ENCODE measurements around the gene SLCO2A1.
"Not testable (repeated sequence)": the region's sequence is repeated elsewhere in the genome, so short reads cannot be mapped to it uniquely, and the experiment has no call there.

Gene SLCO2A1

DNA sequence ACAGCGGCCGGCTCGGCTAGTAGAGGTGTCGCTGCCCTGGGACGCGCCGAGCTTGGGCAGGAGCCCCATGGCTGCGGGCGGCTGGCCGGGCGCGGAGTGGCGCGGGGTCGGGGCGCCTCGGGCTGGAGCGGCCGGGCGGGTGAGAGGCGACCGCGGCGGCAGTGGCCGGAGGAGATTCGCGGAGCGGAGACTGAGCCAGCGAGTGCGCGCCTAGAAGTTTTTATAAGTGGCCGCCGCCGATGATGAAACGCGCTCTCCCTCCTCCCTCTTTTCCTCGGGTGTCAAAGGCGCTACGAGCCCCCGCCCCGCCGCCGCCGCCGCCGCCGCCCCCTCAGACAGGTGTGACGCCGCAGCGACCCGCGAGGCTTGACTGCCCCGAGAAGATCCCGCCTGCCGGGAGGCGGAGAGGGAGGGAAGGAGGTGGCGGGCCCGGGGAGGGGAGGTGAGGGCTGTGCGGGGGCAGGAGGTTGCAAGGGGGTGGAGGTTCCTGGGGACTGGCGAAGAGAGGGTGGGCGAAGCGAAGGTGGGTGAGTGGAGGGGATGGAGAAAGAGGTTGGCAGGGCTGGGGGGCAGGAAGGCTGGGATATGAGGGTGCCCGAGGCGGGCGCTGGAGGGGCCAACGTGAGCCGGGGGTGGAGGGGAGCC, at the start of gene SLCO2A1:
SLCO2A1 (minus strand) TSS at position 192 of the 645 bp plus-strand sequence; CDS start at position 69, 123 bp downstream.
- DNase-seq (ENCODE audit: low read depth): peak; percentile 5

DNA sequence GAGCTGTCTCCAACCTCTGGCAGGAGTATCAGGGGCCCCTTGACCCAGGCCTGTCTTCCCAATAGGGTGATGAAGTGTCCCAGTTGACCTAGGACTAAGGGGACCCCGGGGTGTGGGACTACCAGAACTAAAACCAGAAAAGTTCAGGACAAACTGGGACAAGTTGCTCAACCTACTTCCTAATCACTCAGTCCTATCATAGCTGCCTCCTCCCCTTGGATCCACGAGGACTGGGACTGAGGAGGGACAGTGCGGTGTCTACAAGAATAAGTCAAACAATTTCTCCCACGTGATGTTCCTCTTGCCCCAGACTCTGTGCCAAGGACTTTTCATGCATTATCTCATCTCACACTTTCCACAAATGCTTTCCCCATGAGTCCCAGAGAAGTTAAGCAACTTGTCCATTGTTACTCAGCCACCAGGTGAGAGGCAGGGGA, 49.4 kb upstream of the SLCO2A1 start:
- DNase-seq (ENCODE audit: low read depth): no peak

DNA sequence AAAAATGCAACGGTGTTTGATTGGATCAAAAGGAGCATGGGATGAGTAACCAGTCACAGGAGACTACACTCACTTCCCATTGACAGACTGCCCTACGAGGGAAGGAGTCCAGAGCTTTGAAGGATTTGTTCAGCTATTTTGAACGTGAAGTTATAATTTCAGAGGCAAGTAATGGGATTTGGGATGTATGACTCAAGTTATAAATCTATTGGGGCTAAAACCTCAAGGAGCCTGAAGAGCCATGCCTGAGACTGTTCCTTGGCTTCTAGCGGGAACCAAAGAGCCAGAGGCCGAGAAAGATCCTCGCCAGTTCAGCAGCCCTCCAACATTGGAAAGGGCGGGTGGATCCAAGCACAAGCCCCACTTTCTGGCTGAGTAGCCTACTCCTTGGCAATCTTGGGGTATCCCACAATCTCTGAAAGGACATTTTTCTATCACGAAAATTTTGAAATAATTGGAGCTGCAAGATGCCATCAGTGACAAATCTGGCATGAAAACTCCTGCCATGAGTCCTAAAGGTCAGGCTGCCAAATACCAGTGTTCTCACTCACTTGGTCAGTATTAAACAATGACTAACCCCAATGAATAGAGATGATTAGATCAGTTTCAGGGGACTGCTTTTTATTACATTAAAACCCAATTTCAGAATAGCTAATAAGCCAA, 48.6 kb upstream of the SLCO2A1 start:
- no peak for DNase-seq (ENCODE audit: low read depth)

DNA sequence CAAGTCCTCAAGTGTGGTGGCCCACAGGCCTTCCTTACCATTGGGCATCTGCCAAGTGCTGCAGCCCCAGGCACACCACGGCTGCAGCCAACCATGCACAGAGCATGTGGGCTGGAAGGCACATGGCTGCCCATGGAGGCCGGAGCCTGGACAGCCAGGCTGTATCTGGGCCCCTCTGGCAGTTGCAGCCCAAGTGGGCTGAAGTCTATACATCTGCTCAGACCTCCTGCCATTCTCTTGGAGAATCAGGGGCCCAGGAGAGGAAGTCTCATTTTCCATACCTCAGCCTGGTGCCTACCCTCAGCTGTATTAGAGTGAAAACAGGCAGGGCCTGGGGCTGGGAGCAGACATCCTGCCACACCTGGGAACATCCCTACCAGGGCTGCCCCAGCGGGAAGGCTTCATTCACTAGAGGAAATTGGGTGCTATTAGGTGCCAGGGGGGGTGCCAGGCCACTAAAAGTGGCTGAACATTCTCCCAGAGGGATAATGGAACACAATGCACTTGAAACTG, 48.0 kb upstream of the SLCO2A1 start:
- no peak for DNase-seq (ENCODE audit: low read depth)

DNA sequence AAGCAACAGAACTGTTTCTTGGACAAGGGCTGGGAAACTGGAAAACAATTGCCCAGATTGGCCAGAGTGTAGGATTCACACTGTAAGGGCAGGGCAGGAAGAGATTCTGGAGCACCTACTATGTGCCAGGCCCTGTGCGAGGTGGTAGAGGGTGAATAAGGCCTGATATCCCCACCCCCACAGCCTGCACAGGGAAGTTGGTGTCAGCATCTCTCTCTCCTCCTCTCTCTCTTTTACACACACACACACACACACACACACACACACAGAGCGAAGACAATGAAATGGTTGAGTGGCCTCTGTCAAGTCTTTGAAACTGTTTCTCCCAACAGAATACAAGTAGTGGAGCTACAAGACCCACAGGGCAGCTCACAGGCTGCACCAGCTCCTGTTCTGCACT, 47.1 kb upstream of the SLCO2A1 start:
- DNase-seq (ENCODE audit: low read depth): no peak

DNA sequence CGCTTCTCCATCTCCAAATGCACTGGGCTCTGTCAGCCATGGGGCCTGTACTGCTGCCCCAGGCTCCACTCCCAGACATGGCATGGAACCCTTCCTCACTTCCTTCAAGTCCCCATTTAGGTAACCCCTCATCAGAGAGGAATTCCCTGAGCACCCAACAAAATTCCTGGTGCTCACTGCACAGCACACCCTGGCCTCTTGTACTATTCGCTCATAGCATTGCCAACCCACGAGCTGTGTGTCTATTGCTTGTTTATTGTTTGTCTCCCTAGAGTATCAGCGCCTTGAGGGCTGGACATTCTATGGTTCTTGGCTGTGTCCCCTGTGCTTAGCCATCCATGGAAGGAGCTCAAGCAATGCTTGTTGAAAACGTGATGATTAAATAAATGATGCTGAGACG, 46.1 kb upstream of the SLCO2A1 start:
- no peak for DNase-seq (ENCODE audit: low read depth)

DNA sequence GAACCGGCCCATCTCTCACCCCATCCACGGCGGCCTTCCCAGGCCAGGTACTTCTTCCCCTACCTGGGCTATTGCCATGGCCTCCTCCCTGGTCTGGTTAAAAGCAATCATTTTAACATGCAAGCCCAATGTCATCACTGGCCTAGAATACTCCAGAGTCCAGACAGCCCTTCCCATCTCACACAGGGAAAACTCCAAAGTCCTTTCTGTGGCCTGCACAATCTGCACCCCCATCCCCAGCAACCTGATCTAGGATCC, 45.8 kb upstream of the SLCO2A1 start:
- DNase-seq (ENCODE audit: low read depth): no peak

DNA sequence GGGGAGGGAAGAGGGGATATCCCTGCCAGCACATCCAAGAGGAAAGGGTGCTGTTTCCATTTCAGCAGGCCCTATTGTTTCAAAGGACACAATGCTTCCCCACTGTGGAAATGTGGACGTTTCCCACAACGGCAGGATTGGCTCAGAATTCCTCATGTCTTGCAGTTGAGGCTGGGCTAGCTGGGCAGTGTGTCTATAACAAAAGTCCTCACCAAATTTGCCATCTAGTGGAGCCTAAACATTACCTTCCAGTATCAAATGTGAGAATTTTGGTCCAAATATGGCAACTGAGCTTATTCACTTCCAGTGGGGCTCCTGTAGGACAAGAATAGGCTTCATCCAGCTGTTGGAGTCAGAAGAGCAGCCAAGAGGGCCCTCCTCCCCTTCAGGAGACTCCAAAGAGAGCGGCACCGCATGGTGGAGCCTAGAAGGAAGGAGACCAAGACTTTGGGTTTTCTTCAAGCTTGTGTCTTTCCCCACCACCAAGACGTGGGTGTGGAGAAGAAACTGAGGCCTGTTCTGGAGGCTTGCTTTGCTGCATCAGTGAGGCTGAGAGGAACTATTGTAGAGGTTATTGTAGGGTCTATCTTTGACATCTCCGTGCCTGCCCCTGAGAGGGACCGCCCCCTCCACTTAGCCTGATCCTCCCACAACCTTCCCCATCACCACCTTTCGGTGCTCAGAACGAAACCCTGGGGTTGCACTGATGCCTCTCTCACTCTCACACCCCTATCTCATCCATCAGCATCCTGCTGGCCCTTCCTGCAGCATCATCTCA, 45.3 kb upstream of the SLCO2A1 start:
- DNase-seq (ENCODE audit: low read depth): no peak

DNA sequence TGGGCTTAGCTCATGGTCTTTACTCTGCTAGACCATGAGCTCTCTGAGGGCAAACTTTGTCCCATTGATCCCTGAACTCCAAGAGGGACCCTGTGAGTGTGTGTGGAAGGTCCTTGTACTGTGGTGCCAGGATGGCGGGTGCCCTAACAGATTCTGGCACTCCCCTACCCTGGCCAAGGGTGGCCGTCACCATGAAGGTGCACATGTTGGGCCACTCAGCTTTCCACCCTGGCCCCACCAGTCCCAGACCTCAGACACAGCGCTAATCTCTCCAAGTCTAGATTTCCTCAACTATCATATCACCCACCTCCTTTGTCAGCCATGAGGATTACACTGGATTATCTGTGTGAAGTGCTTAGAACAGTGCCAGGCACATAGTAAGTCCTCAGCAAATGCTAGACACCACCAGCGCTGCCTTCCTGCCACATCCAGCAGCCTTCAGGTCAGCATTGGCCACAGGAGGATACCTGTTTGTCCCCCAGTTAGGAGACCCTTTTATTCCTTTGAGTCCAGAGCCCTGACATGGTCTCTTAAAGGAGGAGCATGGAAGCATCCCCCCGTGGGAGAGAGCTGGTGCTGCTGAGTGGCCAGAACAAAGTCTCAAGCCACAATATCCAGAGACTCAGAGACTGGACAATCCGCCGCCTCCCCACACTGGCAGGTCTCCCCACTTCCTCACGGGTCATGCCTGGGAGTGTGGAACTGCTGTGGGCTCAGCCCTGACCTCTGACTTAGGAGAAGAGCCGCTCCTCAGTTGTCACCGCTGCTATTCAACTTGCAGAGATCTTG, 44.5 kb upstream of the SLCO2A1 start:
- DNase-seq (ENCODE audit: low read depth): no peak

DNA sequence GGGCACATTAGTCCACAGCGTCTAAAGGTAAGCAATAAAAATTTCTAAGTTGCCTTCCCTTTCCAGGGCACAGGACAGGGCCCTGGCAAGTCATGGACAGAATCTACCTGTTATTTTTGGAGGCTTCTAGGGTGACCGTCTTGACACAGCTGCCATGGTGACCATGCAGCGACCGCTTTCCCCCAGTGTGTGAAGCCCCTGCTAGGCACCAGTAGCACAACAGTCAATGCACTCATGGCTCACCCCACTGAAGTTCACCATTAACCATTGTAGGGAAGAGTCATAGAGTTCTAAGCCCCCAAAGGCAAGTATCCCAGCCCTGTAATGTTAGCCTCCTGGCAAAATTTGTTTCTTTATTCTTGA, 43.8 kb upstream of the SLCO2A1 start:
- DNase-seq (ENCODE audit: low read depth): no peak

DNA sequence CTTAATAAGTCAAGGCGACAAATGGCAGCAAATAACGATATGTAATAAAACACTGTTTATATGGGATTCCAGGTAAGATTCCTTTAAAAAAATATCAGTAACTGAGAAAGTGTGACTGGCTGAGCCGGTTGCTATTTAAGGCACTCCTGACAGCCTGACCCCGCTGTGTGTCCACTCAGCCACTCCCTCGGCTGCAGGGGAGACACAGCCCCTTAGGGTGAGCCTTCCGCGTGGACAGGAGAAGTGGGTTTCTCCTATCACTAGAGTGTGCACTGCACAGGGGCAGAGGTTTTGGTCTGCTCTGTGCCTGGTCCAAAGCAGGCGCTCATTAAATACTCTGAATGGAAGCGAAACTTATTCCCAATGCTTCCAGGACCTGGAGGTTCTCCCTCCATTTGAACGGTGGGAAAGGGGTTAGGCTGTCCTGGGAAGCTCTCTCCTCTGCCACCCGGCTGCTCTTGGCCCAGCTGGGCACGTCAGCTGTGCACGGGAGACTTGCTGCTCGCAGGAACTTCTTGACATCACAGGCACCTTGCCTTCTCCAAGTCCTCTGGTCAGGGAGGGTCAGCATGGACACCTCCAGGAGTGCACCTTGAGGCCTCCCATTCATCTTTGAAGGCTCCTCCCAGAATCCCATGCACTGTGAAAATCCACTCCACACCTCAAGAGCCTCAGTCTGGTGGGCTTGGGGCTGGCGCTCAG, 43.3 kb upstream of the SLCO2A1 start:
- no peak for DNase-seq (ENCODE audit: low read depth)

DNA sequence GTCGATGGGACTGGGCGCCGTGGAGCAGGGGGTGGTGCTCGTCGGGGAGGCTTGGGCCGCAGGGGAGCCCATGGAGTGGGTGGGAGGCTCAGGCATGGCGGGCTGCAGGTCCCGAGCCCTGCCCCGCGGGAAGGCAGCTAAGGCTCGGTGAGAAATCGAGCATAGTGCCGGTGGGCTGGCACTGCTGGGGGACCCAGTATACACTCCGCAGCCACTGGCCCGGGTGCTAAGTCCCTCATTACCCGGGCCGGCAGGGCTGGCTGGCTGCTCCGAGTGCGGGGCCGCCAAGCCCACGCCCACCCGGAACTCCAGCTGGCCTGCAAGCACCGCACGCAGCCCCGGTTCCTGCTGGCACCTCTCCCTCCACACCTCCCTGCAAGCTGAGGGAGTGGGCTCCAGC, 40.6 kb upstream of the SLCO2A1 start:
- DNase-seq (ENCODE audit: low read depth): not testable (repeated sequence)

DNA sequence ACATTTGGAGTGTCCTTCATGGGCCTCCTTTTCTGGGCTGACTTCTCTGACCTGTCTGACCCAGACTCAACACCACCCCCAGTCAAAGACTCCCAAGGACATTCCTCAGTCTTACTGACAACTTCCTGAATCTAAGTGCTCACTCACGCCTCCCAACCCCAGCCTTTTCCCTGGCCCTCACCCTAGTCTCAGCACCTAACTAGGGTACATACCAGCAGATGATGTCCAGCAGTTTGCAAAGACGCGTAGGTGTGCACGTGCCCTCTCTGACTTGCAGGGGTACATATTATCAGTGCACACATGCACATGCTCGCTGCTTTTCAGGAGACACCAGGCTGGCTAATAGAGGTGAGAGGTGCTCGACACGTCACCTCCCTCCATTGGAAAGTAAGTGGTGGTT, 38.7 kb upstream of the SLCO2A1 start:
- DNase-seq (ENCODE audit: low read depth): no peak

DNA sequence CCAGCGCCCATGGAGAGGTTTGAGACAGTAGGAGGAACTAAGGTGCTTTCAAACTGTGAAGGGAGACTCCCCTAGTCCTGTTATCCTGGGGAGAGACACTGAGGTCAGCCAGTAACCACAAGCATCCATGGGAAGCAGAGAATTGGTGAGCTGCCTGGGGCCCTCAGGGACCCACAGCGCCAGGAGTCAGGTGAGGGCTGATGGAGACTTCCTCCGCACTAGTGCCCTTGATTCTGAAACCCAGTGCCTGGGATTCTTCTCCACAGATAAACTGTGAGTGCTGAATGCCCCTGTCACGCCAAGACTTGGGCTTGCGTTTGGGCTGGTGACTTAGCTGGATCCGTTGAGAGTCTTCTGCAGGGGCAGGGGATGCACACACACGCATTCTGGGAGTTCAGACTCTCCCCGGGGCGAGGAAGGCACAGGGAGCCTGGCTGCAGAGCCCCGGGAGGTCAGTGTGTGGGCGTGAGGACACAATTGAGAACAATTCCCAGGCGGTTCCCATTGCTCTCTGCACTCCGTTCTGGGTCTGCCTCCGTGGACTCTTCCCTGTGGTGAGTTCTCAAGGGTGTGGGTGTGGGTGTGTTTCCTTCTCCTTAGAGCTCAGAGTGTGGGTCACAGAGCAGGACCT, 37.9 kb upstream of the SLCO2A1 start:
- no peak for DNase-seq (ENCODE audit: low read depth)

DNA sequence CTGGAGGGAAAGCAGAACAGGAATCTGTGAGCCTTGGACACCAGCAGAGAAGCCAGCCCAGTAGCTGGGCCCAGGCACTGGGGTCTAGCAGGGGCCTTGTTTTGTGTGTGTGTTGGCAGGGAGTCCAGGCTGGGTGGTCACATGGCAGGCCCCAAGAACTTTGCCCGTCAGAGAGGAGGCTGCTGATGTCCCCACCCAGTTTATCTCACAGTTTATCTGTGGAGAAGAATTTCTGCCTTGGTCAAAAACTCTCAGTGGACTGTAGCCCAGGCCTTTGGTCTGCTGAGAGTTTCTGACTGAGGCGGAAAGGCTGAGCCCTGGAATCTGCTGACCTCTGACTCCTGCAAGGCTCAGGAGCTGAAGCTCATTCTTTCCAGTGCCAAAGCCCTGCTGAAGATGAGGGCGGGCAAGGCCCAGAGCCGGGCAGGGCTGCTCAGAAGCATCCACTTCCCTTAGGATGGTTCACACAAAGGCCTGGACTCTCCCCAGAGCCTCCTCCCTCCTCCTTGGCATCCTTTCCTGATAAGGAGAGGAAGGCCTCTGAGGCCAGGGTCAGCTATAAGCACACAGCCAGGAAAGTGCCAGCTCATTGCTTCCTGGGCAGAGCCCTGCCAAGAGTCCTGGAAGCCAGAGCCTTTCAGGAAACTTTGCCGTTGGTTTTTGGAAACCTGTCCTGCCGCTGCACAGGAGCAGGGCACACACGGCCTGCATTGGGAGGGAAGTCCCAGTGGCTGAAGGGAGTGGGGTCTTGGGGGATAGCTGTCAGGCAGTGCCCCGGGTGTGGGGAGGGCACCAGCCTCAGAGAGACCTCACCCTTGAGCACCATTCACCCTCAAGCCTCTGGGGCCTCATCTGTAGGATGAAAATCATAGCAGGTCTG, 37.2 kb upstream of the SLCO2A1 start:
- DNase-seq (ENCODE audit: low read depth): no peak

DNA sequence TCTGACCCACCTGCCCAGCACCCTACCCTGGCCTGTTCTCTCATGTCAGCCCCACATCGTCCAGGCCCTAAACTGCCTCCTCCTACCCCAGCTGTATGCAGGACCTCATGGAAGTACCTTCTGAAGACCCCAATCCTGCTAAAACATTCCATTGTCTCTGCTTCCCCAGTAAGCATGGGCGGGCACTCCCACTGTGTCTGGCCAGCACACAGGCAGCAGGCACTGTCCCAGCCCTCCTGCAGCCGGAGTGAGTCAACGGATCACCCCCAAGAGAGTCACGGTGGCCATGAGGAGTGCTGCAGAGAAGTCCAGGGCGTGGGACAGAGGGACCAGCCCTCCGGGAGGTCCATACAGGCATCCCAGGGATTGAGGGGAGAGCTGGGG, 36.4 kb upstream of the SLCO2A1 start:
- no peak for DNase-seq (ENCODE audit: low read depth)

DNA sequence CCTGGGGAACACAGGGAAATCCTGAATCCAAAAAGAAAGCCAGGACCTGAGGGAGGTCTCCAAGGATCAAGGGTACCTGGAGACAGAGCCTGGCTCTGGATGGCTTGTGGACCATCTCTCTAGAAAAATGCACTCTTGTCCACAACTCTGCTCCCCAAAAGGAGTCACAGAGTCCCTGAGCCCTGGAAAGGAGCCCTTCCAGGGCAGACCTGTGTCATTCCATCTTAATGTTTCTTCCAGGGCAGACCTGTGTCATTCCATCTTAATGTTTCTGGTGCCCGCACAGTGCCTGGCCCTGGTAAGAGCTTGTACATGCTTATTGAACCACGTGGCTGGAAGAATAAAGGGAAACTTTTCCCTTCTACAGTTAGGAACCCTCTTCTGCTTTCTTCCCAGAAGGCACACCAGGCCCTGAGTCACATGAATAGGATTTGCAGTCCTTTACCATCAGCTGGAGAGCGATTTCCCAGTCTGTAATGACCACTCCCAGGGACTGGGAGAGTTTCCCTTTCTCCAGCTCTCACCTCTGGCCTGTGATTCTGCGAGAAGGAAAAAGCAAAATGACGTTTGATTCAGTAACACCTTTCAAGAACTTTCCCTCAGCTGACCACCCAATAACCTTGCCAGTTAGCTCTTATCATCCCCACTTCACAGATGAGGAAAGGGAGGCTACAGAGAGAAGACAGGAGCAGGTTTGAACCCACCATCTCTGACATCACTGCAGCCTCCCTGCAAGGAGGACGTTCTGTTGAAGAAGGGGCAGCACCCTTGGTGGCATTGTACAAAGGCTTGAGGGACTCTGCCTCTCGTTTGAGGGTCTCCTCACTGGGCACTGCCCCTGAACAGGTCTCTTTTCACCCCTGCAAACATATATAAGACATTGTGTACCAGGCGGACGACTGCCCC, 35.8 kb upstream of the SLCO2A1 start:
- DNase-seq (ENCODE audit: low read depth): no peak

DNA sequence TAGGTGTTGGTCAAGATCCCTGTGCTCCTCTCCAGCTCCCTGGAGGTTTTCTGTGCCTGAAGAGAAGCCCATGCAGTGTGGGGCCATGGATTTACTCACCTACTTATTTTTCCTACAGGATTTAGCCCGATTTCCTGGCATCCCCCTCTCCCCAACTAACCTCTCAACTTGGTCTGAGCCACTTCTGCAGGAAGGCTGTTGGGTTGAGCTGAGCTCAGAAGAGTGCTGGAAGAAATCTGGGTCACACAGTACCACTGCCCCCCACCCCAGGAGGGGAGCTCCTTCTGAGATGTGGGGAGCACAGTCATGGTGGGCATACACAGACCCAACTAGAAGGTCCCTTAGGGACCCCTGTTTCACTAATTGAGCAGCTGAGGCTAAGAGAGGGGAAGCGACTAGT, 34.4 kb upstream of the SLCO2A1 start:
- DNase-seq (ENCODE audit: low read depth): no peak

DNA sequence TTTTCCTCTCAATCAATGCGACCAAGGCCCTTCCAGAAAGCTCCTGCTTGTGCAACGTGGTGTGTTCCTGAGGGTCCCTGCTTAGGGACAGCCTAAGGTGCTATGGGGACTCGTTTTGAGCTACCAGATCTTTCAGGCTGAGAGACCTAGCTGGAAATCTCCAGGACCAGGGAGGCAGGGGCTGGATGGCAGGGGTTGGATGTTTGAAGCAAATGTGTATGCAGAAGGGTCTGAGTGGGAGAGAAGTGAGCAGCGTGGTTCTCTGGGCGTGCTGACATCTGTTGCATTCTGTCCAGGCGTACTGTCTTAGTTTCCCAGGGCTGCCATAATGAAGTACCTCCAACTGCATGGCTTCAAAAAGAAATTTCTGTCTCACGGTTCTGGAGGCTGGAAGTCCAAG, 31.7 kb upstream of the SLCO2A1 start:
- DNase-seq (ENCODE audit: low read depth): no peak

All from stimulated activated CD4-positive, alpha-beta T cell treated with anti-CD3 and anti-CD28 coated beads, Interleukin-2, amount 100 ng/mL, for 4 hours (primary cell).